BLaER1 treated with 17β-estradiol and CSF1 and Interleukin-3, amounts not matched to agents 10 nM and 100 nM (cell line): ENCODE results near the gene DEPDC4.
"Not testable (repeated sequence)": the region's sequence is repeated elsewhere in the genome, so short reads cannot be mapped to it uniquely, and the experiment has no call there.

Experiments used
- H3K27ac ChIP-seq, 11 experiments: shearing (Covaris generic); formaldehyde crosslinking; 2 replicates each; pipeline ENCODE4 v1.8.1; 2022
- H3K27me3 ChIP-seq, 11 experiments: shearing (Covaris generic); formaldehyde crosslinking; 2 replicates each; pipeline ENCODE4 v1.8.1; 2022
- H3K36me3 ChIP-seq, 11 experiments: shearing (Covaris generic); formaldehyde crosslinking; 2 replicates each; pipeline ENCODE4 v1.8.1; 2022
- H3K4me1 ChIP-seq, 10 experiments: shearing (Covaris generic); formaldehyde crosslinking; 2 replicates each; pipeline ENCODE4 v1.8.1; 2022
- H3K4me2 ChIP-seq, 11 experiments: shearing (Covaris generic); formaldehyde crosslinking; 2 replicates each; pipeline ENCODE4 v1.8.1; 2022
- H3K4me3 ChIP-seq, 10 experiments: shearing (Covaris generic); formaldehyde crosslinking; 2 replicates each; pipeline ENCODE4 v1.8.1; 2022
- H3K9ac ChIP-seq, 11 experiments: shearing (Covaris generic); formaldehyde crosslinking; 2 replicates each; pipeline ENCODE4 v1.8.1; 2022
- H3K9me3 ChIP-seq, 11 experiments: shearing (Covaris generic); formaldehyde crosslinking; replicated peaks in 1 of 11; 2 replicates each; pipeline ENCODE4 v1.8.1; 2022
- H4K20me1 ChIP-seq, 11 experiments: shearing (Covaris generic); formaldehyde crosslinking; 2 replicates each; pipeline ENCODE4 v1.8.1; 2022
- Cebpa-rat ChIP-seq, 11 experiments: shearing (Covaris generic); IDR thresholded peaks; 2 replicates each; pipeline ENCODE4 v1.8.1; 2022

The DEPDC4 gene

GRCh38 chr12:100266835-100267602 lies at the start of gene DEPDC4, which contains the start of gene SCYL2:
Gene DEPDC4, minus strand, starts transcription at chr12:100267079. Its CDS starts 3 bp downstream, at chr12:100267076.
Gene SCYL2, plus strand, starts transcription at chr12:100267177. Its CDS starts 15,794 bp downstream, at chr12:100282971.
- peaks cover 0 to 9% (median 3%) of the 10 kb centered on the region in 11 experiments; a peak in 7 of 22 replicates for H3K36me3 ChIP-seq
- peaks cover 19 to 40% (median 27%) of the 10 kb centered on the region in 10 experiments for H3K4me1 ChIP-seq
- H3K9ac ChIP-seq: peak within 1 kb of the TSS; percentile 91 to 100 (median 97)
- H3K27me3 ChIP-seq: no peaks in the 10 kb centered on the region
- H3K4me3 ChIP-seq: peak within 1 kb of the TSS; percentile 83 to 99 (median 98)
- peak within 1 kb of the TSS; percentile 89 to 98 (median 94) for H3K27ac ChIP-seq
- TF ChIP-seq Cebpa-rat (IDR thresholded peaks at IDR 0.05): no peak
- peaks cover 0 to 33% (median 24%) of the 10 kb centered on the region in 11 experiments; a peak in 12 of 22 replicates for H4K20me1 ChIP-seq
- H3K9me3 ChIP-seq: no peaks in the 10 kb centered on the region; a peak in 1 of 22 replicates
- peak within 1 kb of the TSS; percentile 73 to 97 (median 91) for H3K4me2 ChIP-seq

GRCh38 chr12:100311317-100311716 lies 44.4 kb upstream of the DEPDC4 start:
- H3K9me3 ChIP-seq: peaks cover 9 to 17% (median 13%) of the 10 kb centered on the region in 11 experiments
- H4K20me1 ChIP-seq: peaks cover 0 to 16% (median 0%) of the 10 kb centered on the region in 11 experiments; a peak in 3 of 22 replicates
- no peaks in the 10 kb centered on the region for H3K4me1 ChIP-seq
- no peaks in the 10 kb centered on the region for H3K27me3 ChIP-seq
- H3K9ac ChIP-seq: no peak overlapping the region
- peaks cover 58 to 96% (median 78%) of the 10 kb centered on the region in 11 experiments for H3K36me3 ChIP-seq
- H3K4me2 ChIP-seq: no peak overlapping the region
- no peak overlapping the region for H3K27ac ChIP-seq
- TF ChIP-seq Cebpa-rat (IDR thresholded peaks at IDR 0.05): no peak
- H3K4me3 ChIP-seq: no peak overlapping the region

- H3K4me3 ChIP-seq, H3K4me1 ChIP-seq, H3K9ac ChIP-seq, H3K27ac ChIP-seq, H3K27me3 ChIP-seq, H3K4me2 ChIP-seq: not testable (repeated sequence)
- peaks cover 41 to 49% (median 45%) of the 10 kb centered on the region in 11 experiments for H3K9me3 ChIP-seq
- peaks cover 0 to 16% (median 0%) of the 10 kb centered on the region in 11 experiments; a peak in 3 of 22 replicates for H4K20me1 ChIP-seq
- H3K36me3 ChIP-seq: peaks cover 55 to 96% (median 78%) of the 10 kb centered on the region in 11 experiments
Observed at GRCh38 chr12:100308138-100308537, 41.3 kb upstream of the DEPDC4 start.

GRCh38 chr12:100304334-100304733 lies 37.5 kb upstream of the DEPDC4 start:
- H3K4me2 ChIP-seq, H3K4me1 ChIP-seq, H3K27me3 ChIP-seq, H4K20me1 ChIP-seq, H3K27ac ChIP-seq, H3K9ac ChIP-seq: not testable (repeated sequence)
- peaks cover 69 to 82% (median 77%) of the 10 kb centered on the region in 11 experiments for H3K9me3 ChIP-seq
- peaks cover 67 to 96% (median 80%) of the 10 kb centered on the region in 11 experiments for H3K36me3 ChIP-seq
- H3K4me3 ChIP-seq: 0 out of 20 replicates have a peak overlapping the region, but pooled peaks of 1 of the 10 experiments have one; percentile 13

- Histone ChIP-seq H3K4me1 (no peaks in the 10 kb centered on the region), H3K4me2 (no peak overlapping the region), H3K36me3 (peaks cover 72 to 96% (median 84%) of the 10 kb centered on the region in 11 experiments), H3K27me3 (no peaks in the 10 kb centered on the region), H3K9me3 (peaks cover 69 to 84% (median 78%) of the 10 kb centered on the region in 11 experiments), H3K27ac (no peak overlapping the region), H3K9ac (no peak overlapping the region), H3K4me3 (0 out of 20 replicates have a peak overlapping the region, but pooled peaks of 1 of the 10 experiments have one; percentile 13), H4K20me1 (peaks cover 0 to 6% (median 0%) of the 10 kb centered on the region in 11 experiments; a peak in 3 of 22 replicates)
- no peak for TF ChIP-seq Cebpa-rat (IDR thresholded peaks at IDR 0.05)
Observed at GRCh38 chr12:100303831-100304230, 37.0 kb upstream of the DEPDC4 start.

GRCh38 chr12:100302081-100302480 lies 35.2 kb upstream of the DEPDC4 start:
- peaks cover 76 to 100% (median 97%) of the 10 kb centered on the region in 11 experiments for H3K36me3 ChIP-seq
- H3K9ac ChIP-seq: no peak overlapping the region
- no peak overlapping the region for H3K27ac ChIP-seq
- H3K27me3 ChIP-seq: no peaks in the 10 kb centered on the region
- peaks cover 0 to 8% (median 0%) of the 10 kb centered on the region in 11 experiments; a peak in 3 of 22 replicates for H4K20me1 ChIP-seq
- no peak overlapping the region for H3K4me2 ChIP-seq
- H3K4me3 ChIP-seq: no peak overlapping the region
- H3K9me3 ChIP-seq: peaks cover 65 to 81% (median 71%) of the 10 kb centered on the region in 11 experiments
- H3K4me1 ChIP-seq: no peaks in the 10 kb centered on the region
- TF ChIP-seq Cebpa-rat (IDR thresholded peaks at IDR 0.05): no peak

- Histone ChIP-seq H3K4me2 (no peak overlapping the region), H3K27me3 (no peaks in the 10 kb centered on the region), H3K4me3 (no peak overlapping the region), H3K9me3 (peaks cover 15 to 33% (median 25%) of the 10 kb centered on the region in 11 experiments), H3K27ac (no peak overlapping the region), H4K20me1 (peaks cover 0 to 7% (median 0%) of the 10 kb centered on the region in 11 experiments; a peak in 2 of 22 replicates), H3K9ac (no peak overlapping the region), H3K36me3 (peaks cover 48 to 80% (median 70%) of the 10 kb centered on the region in 11 experiments), H3K4me1 (no peaks in the 10 kb centered on the region)
- TF ChIP-seq Cebpa-rat (IDR thresholded peaks at IDR 0.05): no peak
Observed at GRCh38 chr12:100295764-100296555, 29.1 kb upstream of the DEPDC4 start.

GRCh38 chr12:100294366-100294765 lies 27.5 kb upstream of the DEPDC4 start:
- H3K4me3 ChIP-seq, H3K9ac ChIP-seq, H3K4me2 ChIP-seq, H3K27me3 ChIP-seq, H3K27ac ChIP-seq, H3K4me1 ChIP-seq: not testable (repeated sequence)
- Histone ChIP-seq H3K9me3 (peaks cover 8 to 18% (median 12%) of the 10 kb centered on the region in 11 experiments; a peak in 18 of 22 replicates), H4K20me1 (peaks cover 0 to 16% (median 0%) of the 10 kb centered on the region in 11 experiments; a peak in 5 of 22 replicates), H3K36me3 (peaks cover 34 to 80% (median 58%) of the 10 kb centered on the region in 11 experiments)

GRCh38 chr12:100293017-100293416 lies 26.1 kb upstream of the DEPDC4 start:
- TF ChIP-seq Cebpa-rat (IDR thresholded peaks at IDR 0.05): no peak
- H3K27ac ChIP-seq: no peak overlapping the region
- H3K4me1 ChIP-seq: no peaks in the 10 kb centered on the region
- no peaks in the 10 kb centered on the region for H3K27me3 ChIP-seq
- H4K20me1 ChIP-seq: peaks cover 0 to 30% (median 0%) of the 10 kb centered on the region in 11 experiments; a peak in 5 of 22 replicates
- H3K36me3 ChIP-seq: peaks cover 28 to 80% (median 50%) of the 10 kb centered on the region in 11 experiments
- peaks cover 8 to 18% (median 9%) of the 10 kb centered on the region in 11 experiments; a peak in 18 of 22 replicates for H3K9me3 ChIP-seq
- no peak overlapping the region for H3K4me3 ChIP-seq
- no peak overlapping the region for H3K9ac ChIP-seq
- no peak overlapping the region for H3K4me2 ChIP-seq
